HG03095 (cell line): ENCODE data around the gene TCN1.
"Not testable (repeated sequence)": the region's sequence is repeated elsewhere in the genome, so short reads cannot be mapped to it uniquely, and the experiment has no call there.

Experiments
- ATAC-seq: cut with Tn5 transposase; IDR thresholded peaks from one replicate; pipeline ENCODE4 v1.9.1; 2021; ENCODE audit warnings: moderate library complexity; ENCODE audit not compliant: unreplicated experiment

TCN1 gene

DNA sequence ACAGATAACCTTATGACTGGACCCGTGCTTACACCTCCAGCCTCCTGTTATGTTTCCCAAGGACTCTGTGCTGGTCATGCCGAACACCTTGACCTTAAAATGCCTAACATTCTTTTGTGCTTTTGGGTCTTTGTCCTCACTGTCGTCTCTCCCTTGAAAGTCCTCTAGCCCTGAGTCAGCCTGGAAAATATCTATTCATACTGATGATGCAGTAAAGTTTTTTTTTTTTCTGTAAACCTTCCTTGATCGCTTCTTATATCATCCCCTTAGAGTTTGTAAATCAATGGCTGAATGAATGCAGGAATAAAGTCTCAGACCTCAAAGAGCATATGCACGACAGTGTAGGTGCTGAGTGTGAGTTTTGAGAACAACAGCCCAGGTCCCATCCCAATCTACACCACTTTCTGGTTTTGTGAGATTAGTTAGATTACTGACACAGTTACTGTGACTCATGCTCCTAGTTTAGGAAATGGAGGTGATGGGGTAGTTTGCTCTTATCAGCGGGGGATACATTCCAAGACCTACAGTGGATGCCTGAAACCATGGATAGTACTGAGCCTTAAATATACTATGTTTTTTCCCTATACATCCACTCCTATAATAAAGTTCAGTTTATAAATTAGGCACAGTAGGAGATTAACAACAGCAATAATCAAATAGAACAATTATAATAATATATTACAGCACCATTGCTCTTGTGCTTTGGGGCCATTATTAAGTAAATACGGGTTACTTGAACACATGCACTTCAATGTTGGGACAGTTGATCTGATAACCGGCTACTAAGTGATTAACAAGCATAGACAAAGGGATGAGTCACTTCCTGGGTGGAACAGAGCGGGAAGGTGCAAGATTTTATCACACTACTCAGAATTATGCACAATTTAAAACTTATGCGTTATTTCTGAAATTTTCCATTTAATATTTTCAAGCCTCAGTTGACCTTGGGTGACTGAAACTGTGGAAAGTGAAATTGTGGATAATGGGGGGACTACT, 8.6 kb downstream of the TCN1 start:
- ATAC-seq, result no peak

GRCh38 chr11:59854871-59855270, 11.4 kb downstream of the TCN1 start:
- no peak for ATAC-seq

- ATAC-seq, result not testable (repeated sequence)
These were observed 14.9 kb downstream of the TCN1 start for GRCh38 chr11:59851416-59851815.

- ATAC-seq, result not testable (repeated sequence)
These were observed 16.7 kb downstream of the TCN1 start for GRCh38 chr11:59849551-59849950.

DNA sequence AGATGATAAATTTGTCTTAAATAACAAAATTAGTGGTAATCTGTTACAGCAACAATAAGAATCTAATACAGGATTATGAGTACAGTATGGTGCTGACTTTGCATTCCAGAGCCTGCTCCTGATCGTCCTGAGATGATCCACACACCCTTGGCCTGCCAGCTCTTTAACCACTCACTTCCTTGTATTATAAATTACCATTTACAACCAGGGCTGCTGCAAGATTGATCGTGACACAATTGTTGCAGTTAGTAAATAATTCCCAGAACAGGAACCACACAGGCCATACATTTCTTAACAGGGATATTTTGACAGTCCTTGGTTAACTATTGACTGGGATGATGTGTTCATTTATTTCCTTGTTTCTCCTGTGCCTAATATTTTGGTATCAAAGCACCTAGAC, 17.2 kb downstream of the TCN1 start:
- ATAC-seq, result no peak

GRCh38 chr11:59848439-59848838, 17.8 kb downstream of the TCN1 start:
- ATAC-seq, result not testable (repeated sequence)

- ATAC-seq, result no peak
These were observed 18.7 kb downstream of the TCN1 start for GRCh38 chr11:59847626-59848025.

DNA sequence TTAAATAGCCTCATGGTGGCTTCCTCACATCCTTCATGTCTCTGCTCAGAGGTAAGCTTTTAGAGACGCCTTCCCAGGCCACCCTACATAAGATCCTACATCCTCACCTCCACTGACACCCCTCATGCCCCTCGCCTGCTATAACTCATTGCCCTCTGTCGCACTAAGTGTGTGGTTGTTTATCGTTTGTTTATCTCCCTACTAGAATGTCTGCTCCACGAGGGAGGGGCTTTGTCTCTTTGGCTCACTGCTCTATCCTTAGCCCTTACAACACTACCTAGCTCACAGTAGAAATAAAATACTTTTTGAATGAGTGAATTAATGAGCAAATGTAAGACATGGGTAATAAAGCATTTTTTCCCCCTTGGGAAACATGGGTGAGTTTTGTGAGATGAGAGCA, 19.7 kb downstream of the TCN1 start:
- ATAC-seq, result no peak

GRCh38 chr11:59845399-59845798, 20.9 kb downstream of the TCN1 start, which contains the start of gene CBLIF:
Gene CBLIF, minus strand, starts transcription at chr11:59845499. Its CDS starts 46 bp downstream, at chr11:59845453.
- ATAC-seq, result no peak

DNA sequence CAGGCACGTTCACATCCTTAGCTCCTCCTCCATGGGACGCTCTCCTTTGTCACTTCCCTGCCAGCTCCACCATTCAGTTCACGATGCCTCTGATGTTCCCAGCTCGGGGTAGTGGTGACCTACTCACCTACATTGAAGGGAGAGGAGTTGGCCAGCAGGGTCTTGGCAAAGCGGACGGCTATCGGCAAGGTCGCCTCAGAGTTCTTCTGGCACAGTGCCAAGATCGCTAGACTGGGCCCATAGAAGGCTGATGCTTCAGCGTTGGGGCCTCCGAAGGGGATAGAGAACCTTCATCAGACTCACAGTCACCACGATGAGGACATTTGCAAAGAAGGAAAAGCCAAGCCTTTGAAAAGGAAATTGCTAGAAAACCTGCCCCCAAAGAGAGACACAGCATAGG, 24.0 kb downstream of the TCN1 start:
- ATAC-seq, result no peak

GRCh38 chr11:59841514-59841913, 24.8 kb downstream of the TCN1 start:
- no peak for ATAC-seq

DNA sequence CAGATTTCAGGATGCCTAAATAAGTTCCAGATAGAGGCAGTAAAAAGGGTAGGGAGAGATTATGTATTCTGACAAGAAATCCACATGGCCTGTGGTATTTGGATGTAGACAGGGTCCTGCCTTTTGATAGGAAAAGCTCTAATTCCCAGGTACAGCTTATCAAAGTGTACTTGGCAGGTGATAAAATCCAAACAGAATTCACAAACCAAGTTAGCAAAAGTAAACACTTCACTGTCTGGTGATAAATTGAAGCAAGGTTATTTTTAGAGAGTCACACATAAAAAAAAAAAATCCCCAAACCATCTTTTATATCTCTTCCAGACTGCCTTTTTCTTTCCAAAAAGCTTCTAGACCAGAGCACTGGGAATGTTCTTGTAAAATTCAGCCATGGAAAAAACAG, 26.7 kb downstream of the TCN1 start:
- ATAC-seq, result no peak

DNA sequence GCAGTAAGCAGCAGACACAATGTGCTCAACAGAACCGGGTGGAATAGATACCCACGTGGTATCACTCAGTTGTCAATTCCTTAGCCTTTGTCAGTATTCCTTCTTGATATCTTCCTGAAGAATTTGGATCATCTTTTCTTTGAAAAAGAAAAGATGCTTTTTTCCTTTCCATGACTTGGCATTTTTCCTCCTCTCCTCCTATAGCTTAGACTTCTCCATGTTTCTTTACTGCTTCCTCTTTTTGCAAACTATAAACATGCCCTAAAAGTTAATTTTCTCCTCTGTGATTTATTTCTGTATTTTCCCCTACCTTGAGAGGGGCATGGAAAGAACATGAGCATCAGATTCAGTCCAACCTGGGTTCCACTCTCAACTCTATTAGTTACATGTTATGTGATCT, 32.7 kb downstream of the TCN1 start:
- ATAC-seq, result no peak

- no peak for ATAC-seq
These were observed 36.9 kb downstream of the TCN1 start for GRCh38 chr11:59829358-59829757.

DNA sequence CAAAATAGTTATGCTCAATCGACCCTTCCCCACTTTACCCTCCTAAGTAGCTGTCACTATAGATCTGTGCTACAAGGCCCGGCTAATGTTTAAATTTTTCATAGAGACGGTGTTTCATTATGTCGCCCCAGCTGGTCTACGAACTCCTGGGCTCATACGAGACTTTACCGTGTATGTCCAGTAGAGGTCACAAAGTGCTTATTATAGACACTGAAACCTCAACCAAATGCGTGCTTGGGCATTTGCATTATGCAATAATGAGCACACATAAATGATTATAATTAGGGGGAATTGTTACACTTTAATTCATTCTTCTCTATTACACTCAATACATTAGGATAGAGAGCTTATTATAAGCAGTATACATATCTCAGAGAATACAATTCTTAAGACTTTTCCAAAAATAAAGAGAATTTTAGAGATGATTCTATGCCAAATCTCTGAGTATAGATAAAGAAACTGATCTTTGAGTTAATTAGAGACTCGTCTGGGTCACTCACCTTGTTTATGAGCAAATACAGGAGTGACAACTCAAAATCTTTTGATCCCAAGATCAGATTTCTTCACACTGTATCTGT, 43.2 kb downstream of the TCN1 start:
- no peak for ATAC-seq

DNA sequence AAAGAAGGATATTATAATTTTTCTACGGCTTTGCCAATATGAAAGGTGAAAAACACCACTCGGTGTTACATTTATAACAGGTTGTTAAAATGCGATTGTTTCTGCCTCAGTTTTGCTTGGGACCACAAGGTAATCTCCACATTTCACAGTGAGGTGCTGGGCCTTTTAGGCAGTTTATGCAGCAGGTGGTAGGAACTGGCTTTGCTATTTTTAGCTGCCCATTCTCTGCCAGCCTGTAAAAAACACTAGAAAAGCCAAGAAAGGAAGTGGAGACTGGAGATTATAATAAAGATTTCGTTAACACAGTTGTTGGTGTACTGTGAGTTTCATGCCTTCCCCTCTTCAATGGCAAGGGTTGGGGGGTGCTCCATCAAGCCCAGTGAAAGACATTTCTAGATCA, 47.7 kb downstream of the TCN1 start:
- no peak for ATAC-seq

- not testable (repeated sequence) for ATAC-seq
These were observed 49.9 kb downstream of the TCN1 start for GRCh38 chr11:59816434-59816833.

- no peak for ATAC-seq
These were observed 50.5 kb downstream of the TCN1 start for GRCh38 chr11:59815754-59816153.

- ATAC-seq, result no peak
These were observed 52.3 kb downstream of the TCN1 start for GRCh38 chr11:59814021-59814420.

GRCh38 chr11:59813364-59813763, 52.9 kb downstream of the TCN1 start:
- ATAC-seq, result no peak

DNA sequence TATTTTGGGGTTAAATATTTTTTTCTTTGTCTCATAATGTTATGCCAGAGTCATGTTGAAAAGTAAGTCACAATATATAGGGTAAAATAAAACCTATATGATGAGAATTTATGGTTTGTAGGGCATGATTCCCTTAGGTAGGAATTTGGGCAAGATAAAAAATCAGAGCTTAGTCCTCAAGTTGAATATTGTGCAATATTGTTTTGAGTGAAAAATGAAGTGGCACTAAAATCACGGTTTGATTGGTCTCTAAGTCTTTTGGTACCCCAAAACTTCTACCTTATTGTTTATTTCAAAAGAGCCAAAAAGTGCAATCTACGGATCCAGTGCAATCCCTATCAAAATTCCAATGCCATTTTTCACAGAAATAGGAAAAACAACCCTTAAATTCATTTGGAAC, 54.1 kb downstream of the TCN1 start:
- no peak for ATAC-seq

DNA sequence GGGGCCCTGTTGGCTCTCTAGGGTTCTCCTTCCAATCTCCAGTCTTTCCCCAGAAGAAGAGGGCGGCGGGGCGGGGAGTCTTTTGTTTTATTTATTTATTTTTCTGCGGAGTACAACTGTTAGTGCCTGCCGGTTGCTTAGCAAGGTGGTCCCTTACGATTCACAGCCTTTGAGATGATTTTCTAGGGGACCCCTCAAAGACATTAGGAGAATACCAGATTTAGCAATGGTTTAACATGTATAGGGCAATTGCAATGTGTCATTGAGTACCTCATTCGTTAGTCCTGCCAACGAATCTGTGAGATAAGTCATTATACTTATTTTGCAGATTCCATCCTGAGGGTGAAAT, 55.4 kb downstream of the TCN1 start:
- no peak for ATAC-seq
